RPMI8226 (cell line): Measurements from ENCODE around the gene TRIM9.

Experiments used
- DNase-seq: peaks from one replicate; pipeline ENCODE4 v3.0.0-alpha.2; 2015

The TRIM9 gene

GRCh38 chr14:51094901-51095853 is at the start of gene TRIM9:
Gene TRIM9, minus strand, starts transcription at chr14:51095105. Its CDS starts 166 bp downstream, at chr14:51094939.
- peak; percentile 88 for DNase-seq

GRCh38 chr14:51140856-51141255 is 46.0 kb upstream of the TRIM9 start:
- DNase-seq, result no peak

- no peak for DNase-seq
Observed at GRCh38 chr14:51140338-51140737, 45.4 kb upstream of the TRIM9 start.

GRCh38 chr14:51139121-51139681 is 44.3 kb upstream of the TRIM9 start:
- DNase-seq, result no peak

- no peak for DNase-seq
Observed at GRCh38 chr14:51138404-51139103, 43.6 kb upstream of the TRIM9 start.

GRCh38 chr14:51131516-51131915 is 36.6 kb upstream of the TRIM9 start:
- no peak for DNase-seq

- no peak for DNase-seq
Observed at GRCh38 chr14:51129130-51129529, 34.2 kb upstream of the TRIM9 start.

- no peak for DNase-seq
Observed at GRCh38 chr14:51124029-51124428, 29.1 kb upstream of the TRIM9 start.

- no peak for DNase-seq
Observed at GRCh38 chr14:51121096-51121495, 26.2 kb upstream of the TRIM9 start.

GRCh38 chr14:51119411-51120051 is 24.6 kb upstream of the TRIM9 start:
- no peak for DNase-seq

- DNase-seq, result no peak
Observed at GRCh38 chr14:51118993-51119392, 24.1 kb upstream of the TRIM9 start.

GRCh38 chr14:51117593-51117992 is 22.7 kb upstream of the TRIM9 start:
- DNase-seq, result no peak

- DNase-seq, result no peak
Observed at GRCh38 chr14:51116682-51117081, 21.8 kb upstream of the TRIM9 start.

- DNase-seq, result no peak
Observed at GRCh38 chr14:51109651-51110050, 14.7 kb upstream of the TRIM9 start.

- no peak for DNase-seq
Observed at GRCh38 chr14:51107801-51108200, 12.9 kb upstream of the TRIM9 start.

GRCh38 chr14:51104467-51104866 is 9.6 kb upstream of the TRIM9 start:
- DNase-seq, result no peak

- DNase-seq, result no peak
Observed at GRCh38 chr14:51097287-51097686, 2.4 kb upstream of the TRIM9 start.

GRCh38 chr14:51096870-51097269 is 2.0 kb upstream of the TRIM9 start:
- no peak for DNase-seq

- DNase-seq, result no peak
Observed at GRCh38 chr14:51095854-51096823, 1.2 kb upstream of the TRIM9 start.

GRCh38 chr14:51094282-51094821 is 553 bp downstream of the TRIM9 start:
- no peak for DNase-seq
